Type B pancreatic cell (in vitro differentiated cells): Measurements from ENCODE around the gene OSBPL5. TPM values are rescaled to one million over a fixed set of nuclear protein-coding genes. Genes with fewer than 3 reads are reported as not detected.

Experiments
- DNase-seq: peaks from one replicate; pipeline ENCODE4 v3.0.0; 2021; ENCODE audit warnings: mixed read lengths; ENCODE audit not compliant: unreplicated experiment; ENCODE audit errors: extremely low spot score
- H3K27ac Mint-ChIP-seq: 2 replicates; pipeline ENCODE4 v1.8.0; 2021; ENCODE audit warnings: mild to moderate bottlenecking, mixed read lengths
- H3K27me3 Mint-ChIP-seq: 2 replicates; pipeline ENCODE4 v1.8.0; 2021; ENCODE audit warnings: mixed read lengths
- H3K36me3 Mint-ChIP-seq: 2 replicates; pipeline ENCODE4 v1.8.0; 2021; ENCODE audit warnings: mixed read lengths
- H3K4me1 Mint-ChIP-seq: one replicate; pipeline ENCODE4 v1.8.0; 2021; ENCODE audit warnings: mixed read lengths; ENCODE audit not compliant: unreplicated experiment
- H3K4me3 Mint-ChIP-seq: 2 replicates; pipeline ENCODE4 v1.8.0; 2021; ENCODE audit warnings: mild to moderate bottlenecking, mixed read lengths
- H3K9me3 Mint-ChIP-seq: 2 replicates; pipeline ENCODE4 v1.8.0; 2021; ENCODE audit warnings: mixed read lengths
- CTCF ChIP-seq: fragments of 200-600 bp; sonication (generic); conservative IDR thresholded peaks from 2 replicates; pipeline ENCODE4 v1.5.0; 2021; ENCODE audit warnings: antibody characterized with exemption, mild to moderate bottlenecking
- total RNA-seq: library from RNA; stranded (reverse); gene quantifications from 2 replicates; pipeline ENCODE4 v1.2.1, GENCODE V29; 2021; ENCODE audit warnings: low replicate concordance

OSBPL5 gene
- total RNA-seq, 1 donor from 2014 or later, result 33.1 TPM

GRCh38 chr11:3042496-3043314, 122.4 kb downstream of the OSBPL5 start:
- Mint-ChIP-seq H3K27me3 (no peaks in the 10 kb centered on the region), H3K27ac (peak overlapping the region; percentile 50), H3K36me3 (peaks cover 6% of the 10 kb centered on the region), H3K4me1 (no peaks in the 10 kb centered on the region), H3K4me3 (no peak overlapping the region), H3K9me3 (no peaks in the 10 kb centered on the region)
- TF ChIP-seq CTCF, result no peak
- DNase-seq, result no peak

- Mint-ChIP-seq H3K27me3 (no peaks in the 10 kb centered on the region), H3K4me3 (no peak overlapping the region), H3K36me3 (peaks cover 11% of the 10 kb centered on the region), H3K4me1 (no peaks in the 10 kb centered on the region), H3K27ac (no peak overlapping the region), H3K9me3 (no peaks in the 10 kb centered on the region)
- no peak for DNase-seq
- TF ChIP-seq CTCF, result no peak
Measured at GRCh38 chr11:3041699-3042441, 123.2 kb downstream of the OSBPL5 start.

- no peaks in the 10 kb centered on the region for H3K4me1 Mint-ChIP-seq
- no peak overlapping the region for H3K4me3 Mint-ChIP-seq
- no peaks in the 10 kb centered on the region for H3K9me3 Mint-ChIP-seq
- no peak overlapping the region for H3K27ac Mint-ChIP-seq
- no peaks in the 10 kb centered on the region for H3K27me3 Mint-ChIP-seq
- TF ChIP-seq CTCF, result no peak
- peaks cover 11% of the 10 kb centered on the region for H3K36me3 Mint-ChIP-seq
- DNase-seq, result no peak
Measured at GRCh38 chr11:3040881-3041280, 124.2 kb downstream of the OSBPL5 start.

GRCh38 chr11:3037945-3038271, 127.2 kb downstream of the OSBPL5 start:
- TF ChIP-seq CTCF, result no peak
- Mint-ChIP-seq H3K27me3 (no peaks in the 10 kb centered on the region), H3K9me3 (no peaks in the 10 kb centered on the region), H3K4me3 (no peak overlapping the region), H3K27ac (no peak overlapping the region), H3K4me1 (no peaks in the 10 kb centered on the region), H3K36me3 (peaks cover 11% of the 10 kb centered on the region)
- DNase-seq, result no peak

Other genes with a start within 250 kb of the OSBPL5 start
- 3.7 and 14.2 TPM in 2 replicates for gene PHLDA2, start 235.9 kb downstream of the OSBPL5 start, total RNA-seq
- 137 and 172 TPM in 2 replicates for gene NAP1L4, start 173.0 kb downstream of the OSBPL5 start, total RNA-seq
- gene CARS1, start 107.9 kb downstream of the OSBPL5 start, total RNA-seq, result 38.9 and 47.8 TPM in 2 replicates
- gene MRGPRG, start 53.5 kb upstream of the OSBPL5 start, total RNA-seq, result not detected in 2 replicates
- gene MRGPRE, start 67.1 kb upstream of the OSBPL5 start, total RNA-seq, result not detected in 2 replicates
- gene ZNF195, start 213.8 kb upstream of the OSBPL5 start, total RNA-seq, result 42.5 and 53.4 TPM in 2 replicates